Ectodermal cell (in vitro differentiated cells): ENCODE data around the gene C1QTNF1.

Source experiments
- H3K27ac ChIP-seq: 2 replicates; pipeline ENCODE4 v1.7.0; 2013; ENCODE audit warnings: mild to moderate bottlenecking, low read depth, low read length; ENCODE audit not compliant: insufficient read depth, poor library complexity, severe bottlenecking
- H3K27me3 ChIP-seq: 2 replicates; pipeline ENCODE4 v1.7.0; 2013; ENCODE audit warnings: mild to moderate bottlenecking, low read length; ENCODE audit not compliant: insufficient read depth, control insufficient read depth, poor library complexity, severe bottlenecking
- H3K36me3 ChIP-seq: one replicate; pipeline ENCODE4 v1.7.0; 2013; ENCODE audit warnings: low read length; ENCODE audit not compliant: control insufficient read depth, insufficient read depth
- H3K4me1 ChIP-seq: one replicate; pipeline ENCODE4 v1.7.0; 2013; ENCODE audit warnings: low read length; ENCODE audit not compliant: control insufficient read depth, insufficient read depth
- H3K4me3 ChIP-seq: 2 replicates; pipeline ENCODE4 v1.7.0; 2013; ENCODE audit warnings: low read depth, low read length, control low read depth; ENCODE audit not compliant: insufficient read depth
- H3K9me3 ChIP-seq: 2 replicates; pipeline ENCODE4 v1.7.0; 2013; ENCODE audit warnings: mild to moderate bottlenecking, low read length, moderate library complexity; ENCODE audit not compliant: control insufficient read depth
- WGBS, 2 experiments: methylation state at CpG; one replicate each; pipeline ENCODE4 v1.1.7; 2013; ENCODE audit warnings: missing lambda C conversion rate in 2 of 2; 5-methylcytosine and 5-hydroxymethylcytosine counted together

Gene C1QTNF1

DNA sequence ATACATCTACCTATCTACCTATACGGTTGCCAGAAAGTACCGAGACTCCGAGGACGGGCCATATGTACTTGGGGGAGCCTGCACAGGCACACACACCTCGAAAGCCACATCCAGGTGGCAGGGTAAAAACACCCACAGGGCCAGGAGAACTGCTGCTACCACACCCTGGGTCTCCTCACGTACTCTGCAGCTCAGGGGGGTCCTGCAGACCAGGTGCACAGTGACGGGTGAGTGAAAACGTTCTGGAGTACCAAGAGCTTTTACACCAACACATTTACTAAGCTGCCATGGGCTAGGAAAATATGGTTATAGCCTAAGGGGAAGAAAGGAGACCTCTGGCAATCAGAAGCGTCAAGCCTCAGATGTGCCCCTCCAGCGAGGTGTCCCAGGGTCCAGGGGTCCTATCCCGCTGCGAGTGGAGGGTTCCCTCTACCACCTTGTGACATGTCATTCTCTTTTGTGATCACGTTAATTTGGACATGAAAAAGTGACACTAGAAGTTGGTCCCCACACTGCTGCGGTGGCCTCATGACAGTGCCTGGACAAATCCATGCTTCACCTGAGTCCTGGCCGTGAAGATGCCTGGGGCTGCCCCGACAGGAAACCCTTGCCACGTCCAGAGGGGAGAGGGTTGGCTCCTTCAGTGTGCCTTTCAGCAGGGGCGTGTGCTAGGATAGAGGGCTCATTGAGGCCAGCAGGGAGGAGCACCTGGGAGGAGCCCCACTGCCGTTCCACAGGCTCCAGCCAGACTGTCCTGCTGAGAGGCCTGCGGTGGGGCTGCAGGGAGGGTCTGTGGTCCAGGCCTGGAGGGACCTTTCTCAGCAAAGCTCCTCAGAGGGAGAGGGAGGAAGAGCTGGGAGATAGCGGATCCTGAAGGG is 16.2 kb upstream of the C1QTNF1 start:
- Histone ChIP-seq H3K36me3 (no peaks in the 10 kb centered on the region), H3K27me3 (peaks cover 5% of the 10 kb centered on the region), H3K4me1 (peaks cover 12% of the 10 kb centered on the region), H3K9me3 (no peaks in the 10 kb centered on the region), H3K4me3 (no peak overlapping the region), H3K27ac (no peak overlapping the region)
- 88 to 90% methylated on average over 21 of the region's 21 CpGs for WGBS, 2 experiments

DNA sequence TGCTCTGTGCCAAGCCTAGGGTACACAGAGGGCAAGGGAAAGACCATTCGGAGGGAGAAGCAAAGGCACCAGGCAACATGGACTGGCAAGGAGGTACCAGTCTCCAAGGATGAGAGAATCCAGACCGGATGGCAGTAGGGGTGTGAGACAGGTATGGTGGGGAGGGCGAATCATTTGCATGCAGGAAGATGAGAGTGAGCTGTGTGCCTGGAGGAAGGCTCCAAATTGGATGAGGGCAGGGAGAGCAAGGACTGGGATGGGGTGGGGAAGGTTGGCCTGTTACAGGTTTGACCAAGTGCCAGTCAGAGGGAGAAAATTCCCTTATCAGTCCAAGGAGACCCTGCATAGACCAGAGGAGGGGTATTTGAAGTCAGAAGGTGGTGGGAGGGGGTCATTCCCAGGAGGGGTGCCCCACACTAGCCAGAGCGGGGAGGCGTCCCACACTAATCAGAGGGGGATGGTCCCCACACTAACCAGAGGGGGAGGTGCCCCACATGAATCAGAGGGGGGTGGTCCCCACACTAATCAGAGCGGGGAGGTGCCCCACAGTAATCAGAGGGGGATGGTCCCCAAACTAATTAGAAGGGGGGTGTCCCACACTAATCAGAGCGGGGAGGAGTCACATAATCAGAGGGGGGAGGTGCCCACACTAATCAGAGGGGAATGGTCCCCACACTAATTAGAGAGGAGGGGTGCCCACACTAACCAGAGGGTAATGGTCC is 15.1 kb upstream of the C1QTNF1 start:
- Histone ChIP-seq H3K27ac (no peak overlapping the region), H3K4me1 (peaks cover 4% of the 10 kb centered on the region), H3K27me3 (peaks cover 5% of the 10 kb centered on the region), H3K4me3 (peak overlapping the region; percentile 70), H3K9me3 (no peaks in the 10 kb centered on the region), H3K36me3 (no peaks in the 10 kb centered on the region)
- WGBS, 2 experiments = 49 to 53% methylated on average over 7 of the region's 7 CpGs

DNA sequence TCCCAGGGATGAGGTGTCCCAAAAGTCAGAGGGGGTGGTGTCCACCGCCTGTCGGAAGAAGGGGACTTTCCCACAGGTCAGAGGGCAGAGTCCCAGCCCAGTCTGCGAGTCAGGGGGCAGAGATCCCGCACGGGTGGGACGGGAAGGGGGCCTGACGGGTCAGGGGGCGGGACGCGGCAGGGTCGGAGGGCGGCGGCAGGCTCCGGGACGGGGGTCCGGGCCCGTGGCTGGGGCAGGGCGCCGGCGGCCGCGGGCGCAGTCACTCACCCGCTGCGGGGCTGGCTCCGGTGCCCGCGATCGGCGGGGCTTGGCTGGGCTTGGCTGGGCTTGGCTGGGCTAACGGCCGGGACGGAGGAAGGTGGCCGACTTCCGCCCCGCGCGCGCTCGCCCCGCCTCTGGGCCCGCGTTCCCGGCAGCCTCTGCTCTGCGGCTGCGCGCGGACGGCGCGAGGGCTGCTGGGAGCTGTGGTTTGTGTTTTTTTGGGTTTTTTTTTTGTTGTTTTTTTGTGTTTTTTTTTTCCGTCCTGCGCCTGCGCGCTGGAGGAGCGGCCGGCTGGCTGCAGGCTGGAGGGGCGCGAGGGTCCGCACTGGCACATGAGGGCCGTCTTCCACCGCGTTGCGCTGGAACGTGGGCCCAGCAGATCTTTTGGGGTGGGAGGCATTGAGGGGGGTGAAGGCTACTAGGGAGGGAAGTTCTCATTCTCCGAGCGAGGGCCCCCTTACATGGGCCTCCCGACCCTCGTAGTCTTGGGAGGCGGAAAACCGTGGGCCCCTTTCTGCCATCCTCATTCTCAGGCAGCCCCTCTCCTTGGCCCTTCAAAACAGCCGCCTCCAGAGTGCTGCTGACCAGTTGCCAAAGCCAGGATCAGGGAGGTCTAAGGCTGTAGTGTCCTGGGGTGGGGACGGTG is 14.3 kb upstream of the C1QTNF1 start, which contains the start of gene CANT1:
Gene CANT1, minus strand, starts transcription at position 368 of the 907 bp plus-strand sequence. CDS start 12,142 bp downstream, outside the sequence.
- Histone ChIP-seq H3K4me1 (peaks cover 4% of the 10 kb centered on the region), H3K27ac (no peak within 1 kb of the TSS), H3K27me3 (peaks cover 5% of the 10 kb centered on the region), H3K36me3 (no peaks in the 10 kb centered on the region), H3K4me3 (peak within 1 kb of the TSS; percentile 70), H3K9me3 (no peaks in the 10 kb centered on the region)
- WGBS, 2 experiments = 8% methylated on average over 73 of the region's 73 CpGs

GRCh38 chr17:79010304-79010646 is 13.7 kb upstream of the C1QTNF1 start:
- no peak overlapping the region for H3K4me3 ChIP-seq
- H3K9me3 ChIP-seq = no peaks in the 10 kb centered on the region
- H3K4me1 ChIP-seq = peaks cover 4% of the 10 kb centered on the region
- peaks cover 5% of the 10 kb centered on the region for H3K27me3 ChIP-seq
- no peaks in the 10 kb centered on the region for H3K36me3 ChIP-seq
- WGBS, 2 experiments = 86 to 88% methylated on average over 7 of the region's 7 CpGs
- no peak overlapping the region for H3K27ac ChIP-seq

- Histone ChIP-seq H3K36me3 (no peaks in the 10 kb centered on the region), H3K4me1 (peaks cover 4% of the 10 kb centered on the region), H3K27ac (no peak overlapping the region), H3K4me3 (no peak overlapping the region), H3K27me3 (peaks cover 5% of the 10 kb centered on the region), H3K9me3 (no peaks in the 10 kb centered on the region)
- 74 to 80% methylated on average over 5 of the region's 5 CpGs for WGBS, 2 experiments
Measured at GRCh38 chr17:79011451-79012147, 12.4 kb upstream of the C1QTNF1 start.

DNA sequence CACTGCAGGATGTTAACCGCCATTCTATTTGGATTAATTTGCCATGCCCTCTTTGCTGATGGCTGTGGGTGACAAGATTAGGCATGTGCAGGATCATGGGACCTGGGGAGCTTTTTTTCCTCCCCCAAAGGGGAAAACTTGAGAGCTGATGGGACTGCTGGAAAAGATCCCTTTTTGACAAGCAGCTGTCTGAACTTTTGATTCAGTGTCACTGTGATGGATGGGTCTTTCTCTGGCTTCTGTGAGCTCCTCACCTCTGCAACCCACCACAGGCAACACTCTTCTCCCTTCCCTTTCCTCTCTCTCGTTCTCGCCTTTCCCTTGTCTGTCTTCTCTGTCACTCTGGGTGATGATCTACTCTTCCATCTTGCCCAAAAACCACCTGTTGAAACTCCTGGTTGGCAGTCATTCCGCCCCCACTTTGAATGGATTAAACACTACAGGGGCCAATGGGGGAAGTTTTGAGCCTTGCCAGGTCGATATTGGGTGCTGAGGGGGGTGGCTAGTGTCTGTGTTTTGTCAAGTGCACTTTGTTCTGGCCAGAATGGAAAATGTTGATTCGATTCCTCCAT is 11.3 kb upstream of the C1QTNF1 start:
- no peaks in the 10 kb centered on the region for H3K27me3 ChIP-seq
- no peak overlapping the region for H3K4me3 ChIP-seq
- no peaks in the 10 kb centered on the region for H3K9me3 ChIP-seq
- peaks cover 4% of the 10 kb centered on the region for H3K4me1 ChIP-seq
- H3K36me3 ChIP-seq = no peaks in the 10 kb centered on the region
- WGBS, 2 experiments = 78% methylated on average over 6 of the region's 6 CpGs
- H3K27ac ChIP-seq = no peak overlapping the region

GRCh38 chr17:79014158-79014758 is 9.7 kb upstream of the C1QTNF1 start:
- Histone ChIP-seq H3K27ac (no peak overlapping the region), H3K27me3 (no peaks in the 10 kb centered on the region), H3K9me3 (no peaks in the 10 kb centered on the region), H3K4me1 (peaks cover 4% of the 10 kb centered on the region), H3K4me3 (no peak overlapping the region), H3K36me3 (no peaks in the 10 kb centered on the region)
- WGBS, 2 experiments = 85 to 88% methylated on average over 2 of the region's 2 CpGs

GRCh38 chr17:79017546-79018369 is 6.2 kb upstream of the C1QTNF1 start:
- H3K36me3 ChIP-seq = no peaks in the 10 kb centered on the region
- no peak overlapping the region for H3K4me3 ChIP-seq
- H3K9me3 ChIP-seq = no peaks in the 10 kb centered on the region
- 70 to 79% methylated on average over 6 of the region's 6 CpGs for WGBS, 2 experiments
- peaks cover 29% of the 10 kb centered on the region for H3K27me3 ChIP-seq
- no peaks in the 10 kb centered on the region for H3K4me1 ChIP-seq
- H3K27ac ChIP-seq = no peak overlapping the region
